GM19193 (cell line): Measurements from ENCODE around the gene GAREM2.

Source experiments
- POLR2A ChIP-seq: IDR thresholded peaks from 4 replicates; pipeline ENCODE4 v1.6.1; 2011; ENCODE audit not compliant: insufficient read depth, insufficient read length; ENCODE audit errors: extremely low read depth

The GAREM2 gene

DNA sequence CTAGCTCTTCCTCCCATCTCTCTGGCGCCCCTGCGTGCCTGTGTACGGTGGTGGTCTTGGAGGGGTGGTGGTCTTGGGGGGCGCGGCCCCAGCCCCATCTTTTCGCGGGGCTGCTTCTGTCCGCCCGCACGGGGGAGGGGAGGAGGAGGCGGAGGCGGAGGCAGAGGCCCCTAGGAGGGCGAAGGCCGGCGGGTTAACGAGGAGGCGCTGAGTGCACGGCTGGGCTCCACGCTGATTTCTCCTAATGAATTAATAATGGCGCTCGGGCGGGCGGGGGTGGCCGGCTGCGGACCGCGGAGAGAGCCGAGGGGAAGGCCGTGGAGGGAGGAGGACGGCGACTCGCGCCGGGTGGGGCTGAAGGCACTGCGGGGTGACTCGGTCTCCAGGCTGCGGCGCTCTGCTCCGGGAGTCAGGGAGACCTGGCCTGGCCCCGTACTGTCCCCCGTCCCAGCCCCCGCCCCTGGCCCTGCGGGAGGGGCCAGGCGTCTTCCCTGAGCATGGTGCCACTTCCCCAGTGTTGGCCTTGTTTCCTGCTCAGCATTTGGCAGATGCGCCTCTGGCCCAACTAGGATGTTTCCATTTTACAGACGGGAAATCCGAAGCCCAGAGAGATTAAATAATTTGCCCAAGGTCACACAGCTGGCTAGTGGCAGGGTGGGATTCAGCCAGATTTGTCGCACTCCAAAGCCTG is 6.0 kb downstream of the GAREM2 start:
- no peak for TF ChIP-seq POLR2A

DNA sequence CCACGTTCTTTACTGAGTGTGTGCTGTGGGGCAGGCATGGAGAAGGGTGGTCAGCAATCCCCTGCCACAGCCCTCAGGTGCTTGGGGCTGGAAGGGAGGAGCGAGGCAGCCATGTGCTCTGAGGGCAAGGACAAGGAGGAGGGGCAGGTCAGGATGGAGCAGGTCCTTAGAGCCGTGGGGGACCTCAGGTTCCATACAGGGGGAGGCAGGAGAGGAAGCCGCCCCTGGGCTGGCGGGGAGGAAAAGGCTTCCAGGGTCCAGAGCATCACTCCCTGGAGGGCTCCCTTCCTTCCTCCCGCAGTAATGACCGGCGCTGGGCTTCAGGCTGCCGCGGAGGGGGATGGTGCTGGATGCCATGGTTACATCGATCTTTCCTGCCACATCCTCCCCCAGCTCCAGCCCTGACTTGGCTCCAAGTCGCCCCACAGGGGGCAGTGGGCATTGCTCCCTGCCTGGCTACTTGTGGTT is 6.6 kb downstream of the GAREM2 start:
- TF ChIP-seq POLR2A: no peak

DNA sequence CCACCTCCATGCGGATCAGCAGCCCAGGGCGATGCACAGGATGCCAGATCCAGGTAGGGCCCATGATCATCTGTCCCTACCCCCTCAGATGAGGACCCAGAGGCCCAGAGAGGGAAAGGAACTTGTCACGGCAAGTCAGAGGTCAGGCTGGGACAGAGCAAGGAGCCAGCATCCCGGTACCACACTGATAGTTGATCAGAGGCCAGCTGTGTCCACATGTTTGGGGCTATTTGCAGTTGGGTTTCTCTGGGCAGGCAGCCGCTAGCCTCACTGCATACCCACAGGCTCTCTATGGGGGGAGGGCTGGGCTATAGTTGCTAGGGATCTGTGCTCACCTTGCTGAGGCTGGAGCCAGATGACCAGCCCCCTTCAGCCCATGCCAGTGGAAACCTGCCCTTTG is 9.6 kb downstream of the GAREM2 start:
- no peak for TF ChIP-seq POLR2A

DNA sequence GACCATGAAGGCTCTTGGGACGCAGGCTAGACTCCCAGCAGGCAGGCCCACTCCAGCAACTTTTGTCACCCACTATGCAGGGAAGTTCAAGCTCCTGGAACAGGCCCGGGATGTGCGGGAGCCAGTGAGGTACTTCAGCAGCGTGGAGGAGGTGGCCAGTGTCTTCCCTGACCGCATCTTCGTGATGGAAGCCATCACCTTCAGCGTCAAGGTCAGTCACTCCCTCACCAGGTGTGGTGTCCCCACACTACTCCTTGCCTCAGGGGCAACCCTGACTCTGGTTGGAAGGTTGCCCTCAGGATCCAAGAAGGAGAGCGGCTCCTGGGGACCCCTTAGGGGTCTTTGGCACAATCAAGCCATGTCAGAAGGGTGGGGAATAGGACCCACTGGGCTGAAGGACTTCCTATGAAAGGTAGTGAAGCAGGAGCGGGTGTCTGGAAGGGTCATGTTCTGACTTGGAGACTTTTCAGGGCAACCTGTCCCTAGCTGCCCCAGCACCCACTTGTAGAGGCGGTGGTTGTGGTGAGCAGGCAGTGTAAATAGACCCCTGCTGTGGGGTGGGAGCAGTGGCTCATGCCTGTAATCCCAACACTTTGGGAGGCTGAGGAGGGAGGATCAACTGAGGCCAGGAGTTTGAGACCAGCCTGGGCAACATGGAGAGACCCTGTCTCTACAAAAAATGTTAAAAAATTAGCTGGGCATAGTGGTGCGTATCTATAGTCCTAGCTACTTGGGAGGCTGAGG is 10.2 kb downstream of the GAREM2 start:
- TF ChIP-seq POLR2A: no peak

DNA sequence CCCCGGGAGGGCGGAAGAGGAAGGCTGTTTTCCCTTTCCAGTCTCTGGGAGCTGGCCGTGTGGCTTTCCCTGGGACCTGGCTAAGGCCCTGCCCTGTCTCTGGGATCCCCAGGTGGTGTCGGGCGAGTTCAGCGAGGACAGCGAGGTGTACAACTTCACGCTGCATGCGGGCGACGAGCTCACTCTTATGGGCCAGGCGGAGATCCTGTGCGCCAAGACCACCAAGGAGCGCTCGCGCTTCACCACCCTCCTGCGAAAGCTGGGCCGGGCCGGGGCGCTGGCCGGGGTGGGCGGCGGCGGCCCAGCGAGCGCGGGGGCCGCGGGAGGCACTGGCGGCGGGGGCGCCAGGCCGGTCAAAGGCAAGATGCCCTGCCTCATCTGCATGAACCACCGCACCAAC is 11.2 kb downstream of the GAREM2 start:
- no peak for TF ChIP-seq POLR2A

DNA sequence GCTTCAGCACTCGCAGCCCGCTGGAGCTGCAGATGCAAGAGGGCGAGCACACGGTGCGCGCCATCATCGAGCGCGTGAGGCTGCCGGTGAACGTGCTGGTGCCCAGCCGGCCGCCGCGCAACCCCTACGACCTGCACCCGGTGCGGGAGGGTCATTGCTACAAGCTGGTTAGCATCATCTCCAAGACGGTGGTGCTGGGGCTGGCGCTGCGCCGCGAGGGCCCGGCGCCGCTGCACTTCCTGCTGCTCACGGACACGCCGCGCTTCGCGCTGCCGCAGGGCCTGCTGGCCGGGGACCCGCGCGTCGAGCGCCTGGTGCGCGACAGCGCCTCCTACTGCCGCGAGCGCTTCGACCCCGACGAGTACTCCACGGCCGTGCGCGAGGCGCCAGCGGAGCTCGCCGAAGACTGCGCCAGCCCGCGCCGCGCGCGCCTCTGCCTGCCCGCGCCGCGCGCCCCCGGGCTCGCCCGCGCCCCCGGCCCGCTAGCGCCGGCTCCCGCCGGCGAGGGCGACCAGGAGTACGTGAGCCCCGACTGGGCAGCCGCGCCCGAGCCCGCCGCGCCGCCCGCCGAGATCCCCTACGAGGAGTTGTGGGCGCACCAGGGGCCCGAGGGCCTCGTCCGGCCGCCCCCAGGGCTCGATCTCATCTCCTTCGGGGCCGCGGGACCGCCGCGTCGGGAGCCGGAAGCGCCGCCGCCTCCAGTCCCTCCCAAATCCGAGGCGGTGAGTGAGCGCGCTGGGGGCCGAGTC is 11.8 kb downstream of the GAREM2 start:
- peak; percentile 55 for TF ChIP-seq POLR2A

DNA sequence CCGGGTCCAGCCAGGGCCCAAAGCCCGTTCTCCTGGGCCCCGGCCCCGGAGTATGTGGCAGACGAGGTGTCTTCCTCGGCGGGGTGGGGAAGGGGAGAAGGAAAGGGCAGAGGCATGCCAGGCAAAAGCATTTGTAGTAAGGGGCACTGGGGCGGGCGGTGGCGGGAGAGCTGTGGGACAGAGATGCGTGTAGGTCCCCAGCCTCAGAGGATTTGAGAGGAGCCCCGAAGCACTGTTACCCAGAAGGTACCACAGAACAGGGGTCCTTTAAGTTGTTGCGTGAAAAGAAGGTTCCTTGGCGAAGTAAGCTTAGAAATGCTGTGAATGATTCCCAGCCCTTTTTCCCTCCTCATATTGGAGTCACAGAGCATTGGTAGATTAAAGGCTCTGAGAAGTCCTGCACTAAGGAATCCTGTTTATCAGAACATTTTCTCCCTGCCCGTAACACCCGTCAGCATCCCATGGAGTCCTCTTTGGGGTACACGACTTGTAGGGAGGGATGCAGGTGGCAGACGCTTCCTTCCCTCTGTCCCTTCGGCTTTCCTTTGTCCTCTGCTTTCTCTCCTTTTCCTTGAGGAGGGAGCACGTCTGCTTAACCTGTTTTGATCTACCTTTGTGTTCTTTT is 12.5 kb downstream of the GAREM2 start:
- TF ChIP-seq POLR2A: no peak

DNA sequence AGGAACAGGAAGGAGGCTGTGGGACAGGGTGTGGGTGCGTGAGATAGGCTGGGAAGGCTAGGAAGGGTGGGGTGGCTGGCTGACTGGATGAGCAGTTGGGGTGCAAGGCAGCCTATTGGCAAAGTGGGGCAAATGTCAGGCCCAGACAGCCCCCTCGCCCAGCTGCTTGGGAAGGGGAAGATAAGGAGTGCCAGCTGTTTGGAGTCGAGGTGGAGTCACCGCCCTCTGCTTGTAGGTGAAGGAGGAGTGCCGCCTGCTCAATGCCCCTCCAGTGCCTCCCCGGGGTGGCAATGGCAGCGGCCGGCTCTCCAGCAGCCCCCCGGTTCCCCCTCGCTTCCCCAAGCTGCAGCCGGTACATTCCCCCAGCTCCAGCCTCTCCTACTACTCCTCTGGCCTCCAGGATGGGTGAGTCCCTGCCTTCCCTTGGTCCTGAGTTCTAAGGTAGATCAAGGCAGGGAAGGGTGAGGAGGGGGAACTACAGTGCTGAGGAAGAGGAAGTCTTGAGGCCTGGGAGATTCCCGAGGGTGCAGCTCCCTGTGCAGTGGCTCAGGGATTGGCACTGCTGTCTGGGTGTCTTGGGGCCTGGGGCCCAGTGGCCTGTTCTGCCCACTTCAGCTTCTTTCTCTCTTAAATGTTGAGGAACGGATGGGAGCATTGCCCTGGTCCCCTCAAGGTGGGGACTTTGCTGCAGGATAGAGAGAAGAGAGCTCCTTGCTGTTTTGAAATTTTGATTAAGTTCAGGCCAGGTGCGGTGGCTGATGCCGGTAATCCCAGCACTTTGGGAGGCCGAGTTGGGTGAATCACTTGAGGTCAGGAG is 13.3 kb downstream of the GAREM2 start:
- TF ChIP-seq POLR2A: no peak

DNA sequence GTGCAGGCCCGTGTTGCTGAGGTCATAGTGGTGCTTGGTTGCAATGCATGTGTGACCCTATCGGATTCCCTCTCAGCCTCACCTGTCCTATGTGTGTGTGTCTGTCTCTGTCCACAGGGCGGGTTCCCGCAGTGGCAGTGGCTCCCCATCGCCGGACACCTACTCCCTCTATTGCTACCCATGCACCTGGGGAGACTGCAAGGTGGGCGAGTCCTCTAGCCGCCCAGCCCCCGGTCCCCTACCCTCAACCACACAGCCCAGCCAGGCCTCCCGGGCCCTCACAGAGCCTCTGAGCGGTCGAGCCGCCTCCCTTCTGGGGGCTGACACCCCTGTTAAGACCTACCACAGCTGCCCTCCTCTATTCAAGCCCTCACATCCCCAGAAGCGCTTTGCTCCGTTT is 14.2 kb downstream of the GAREM2 start:
- no peak for TF ChIP-seq POLR2A

DNA sequence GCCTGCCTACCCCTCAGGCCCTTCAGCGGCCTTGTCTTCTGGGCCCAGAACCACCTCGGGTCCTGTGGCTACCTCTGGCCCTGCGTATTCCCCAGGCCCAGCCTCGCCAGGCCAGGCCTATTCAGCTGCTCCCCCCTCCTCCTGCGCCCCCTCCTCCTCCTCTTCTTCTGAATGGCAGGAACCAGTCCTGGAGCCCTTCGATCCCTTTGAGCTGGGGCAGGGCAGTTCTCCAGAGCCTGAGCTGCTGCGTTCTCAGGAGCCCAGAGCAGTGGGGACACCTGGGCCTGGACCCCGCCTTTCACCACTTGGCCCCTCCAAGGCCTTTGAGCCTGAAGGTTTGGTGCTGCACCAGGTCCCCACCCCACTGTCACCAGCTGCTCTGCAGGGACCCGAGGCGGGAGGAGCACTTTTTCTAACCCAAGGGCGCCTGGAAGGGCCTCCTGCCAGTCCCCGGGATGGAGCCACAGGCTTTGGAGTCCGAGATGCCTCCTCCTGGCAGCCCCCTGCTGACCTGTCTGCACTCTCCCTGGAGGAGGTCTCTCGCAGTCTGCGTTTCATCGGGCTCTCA is 14.7 kb downstream of the GAREM2 start:
- no peak for TF ChIP-seq POLR2A

DNA sequence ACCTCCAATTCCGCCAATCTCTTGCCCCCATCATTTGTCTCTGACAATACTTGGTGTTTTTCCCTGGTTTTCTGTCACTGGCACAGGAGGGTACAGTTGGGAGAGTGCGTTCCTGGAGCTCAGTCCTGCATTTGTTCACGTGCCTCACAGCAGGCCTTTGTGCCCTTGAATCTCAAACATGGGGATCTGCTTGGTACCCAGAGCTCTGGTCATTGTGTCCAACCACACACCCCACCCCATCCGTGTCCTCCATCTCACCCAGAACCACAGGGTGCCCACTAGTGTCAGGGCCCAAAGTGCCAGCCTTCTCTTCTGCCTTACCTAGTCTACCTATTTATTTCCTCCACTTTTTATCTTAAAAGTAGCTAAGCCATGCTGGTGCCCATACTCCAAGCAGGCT is 16.2 kb downstream of the GAREM2 start:
- TF ChIP-seq POLR2A: no peak

DNA sequence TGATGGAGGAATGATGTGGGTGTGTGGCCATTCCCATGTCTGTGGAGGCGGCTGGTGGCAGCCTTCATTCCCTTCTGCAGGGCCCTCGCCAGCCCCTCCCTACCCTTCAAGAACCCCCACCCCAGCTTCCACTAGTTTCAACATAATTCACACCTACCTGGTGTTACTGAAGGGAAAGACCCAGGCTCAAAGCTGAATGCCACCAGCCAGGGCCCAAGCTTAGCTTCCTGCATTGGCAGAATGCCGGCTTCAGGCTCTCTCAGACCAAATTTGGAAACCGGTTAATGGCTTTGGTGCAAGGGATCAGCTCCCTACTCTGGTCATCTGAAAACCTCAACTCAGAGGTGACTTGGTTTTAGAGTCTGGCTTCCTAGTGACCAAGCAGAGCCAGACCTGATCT is 16.9 kb downstream of the GAREM2 start:
- TF ChIP-seq POLR2A: no peak

DNA sequence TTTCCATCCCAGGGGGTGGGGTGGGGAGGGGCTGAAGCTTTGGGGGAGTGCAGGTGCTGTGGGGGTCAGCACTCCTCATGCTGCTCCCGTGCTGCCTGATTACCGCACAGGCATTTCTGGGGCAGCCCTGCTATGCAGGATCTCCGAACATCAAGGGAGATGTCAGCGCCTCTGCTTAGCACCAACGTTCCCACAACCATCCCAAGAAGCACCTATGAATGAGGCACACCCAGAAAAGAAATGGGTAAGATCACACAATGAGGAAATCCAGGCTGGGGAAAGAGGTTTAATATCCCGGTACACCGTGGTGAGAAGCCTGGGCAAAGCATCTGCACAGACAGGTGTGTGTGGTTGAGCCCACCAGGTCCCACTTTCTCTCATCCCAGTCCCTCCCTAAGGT is 17.5 kb downstream of the GAREM2 start:
- no peak for TF ChIP-seq POLR2A
